Neuronal stem cell (in vitro differentiated cells): ENCODE measurements around the gene ZFAND3.

Experiments
- DNase-seq: peaks from one replicate; pipeline ENCODE4 v3.0.0-alpha.2; 2013; ENCODE audit warnings: low spot score
- H2AFZ ChIP-seq: one replicate; pipeline ENCODE4 v1.6.1; 2013; ENCODE audit warnings: mild to moderate bottlenecking, low read length, inconsistent platforms
- H2AK5ac ChIP-seq: 2 replicates; pipeline ENCODE4 v1.6.1; 2013; ENCODE audit warnings: low read depth, mild to moderate bottlenecking, inconsistent platforms, low read length, moderate library complexity, mixed read lengths
- H2BK120ac ChIP-seq: 2 replicates; pipeline ENCODE4 v1.6.1; 2013; ENCODE audit warnings: low read depth, mild to moderate bottlenecking, inconsistent platforms, low read length, moderate library complexity, mixed read lengths
- H2BK12ac ChIP-seq: one replicate; pipeline ENCODE4 v1.6.1; 2013; ENCODE audit warnings: low read length, inconsistent platforms
- H2BK15ac ChIP-seq: 2 replicates; pipeline ENCODE4 v1.6.1; 2013; ENCODE audit warnings: mild to moderate bottlenecking, low read length, inconsistent platforms, mixed read lengths
- H2BK5ac ChIP-seq: one replicate; pipeline ENCODE4 v1.6.1; 2013; ENCODE audit warnings: inconsistent platforms, mild to moderate bottlenecking, low read length, moderate library complexity
- H3K14ac ChIP-seq: one replicate; pipeline ENCODE4 v1.6.1; 2013; ENCODE audit warnings: low read length, inconsistent platforms
- H3K18ac ChIP-seq: 2 replicates; pipeline ENCODE4 v1.6.1; 2013; ENCODE audit warnings: low read length, inconsistent platforms
- H3K23ac ChIP-seq: 2 replicates; pipeline ENCODE4 v1.6.1; 2013; ENCODE audit warnings: low read depth, mild to moderate bottlenecking, mixed read lengths, low read length, inconsistent platforms; ENCODE audit not compliant: poor library complexity
- H3K27ac ChIP-seq: replicated peaks from 3 replicates; pipeline ENCODE4 v1.5.1; 2013; ENCODE audit warnings: low read length, inconsistent platforms
- H3K27me3 ChIP-seq, 3 experiments: 2 replicates each; pipeline ENCODE4 v1.6.1; 2013; ENCODE audit warnings: low read length in 3 of 3, mild to moderate bottlenecking in 2 of 3, inconsistent platforms in 1 of 3, low read depth in 1 of 3, mixed read lengths in 1 of 3, moderate library complexity in 1 of 3; ENCODE audit not compliant: control insufficient read depth in 3 of 3, insufficient read depth in 3 of 3
- H3K36me3 ChIP-seq, 2 donors: replicated peaks in 1 of 2; 2 replicates each; pipeline ENCODE4 v1.6.1; 2013; ENCODE audit warnings: low read length in 2 of 2; ENCODE audit not compliant: control insufficient read depth in 2 of 2, insufficient read depth in 2 of 2
- H3K4ac ChIP-seq: 2 replicates; pipeline ENCODE4 v1.6.1; 2013; ENCODE audit warnings: inconsistent platforms, mild to moderate bottlenecking, low read length, moderate library complexity
- H3K4me1 ChIP-seq, 2 donors: 1 replicate in 1 of 2; 2 replicates in 1 of 2; pipeline ENCODE4 v1.6.1; 2013; ENCODE audit warnings: low read length in 2 of 2, low read depth in 1 of 2; ENCODE audit not compliant: control insufficient read depth in 2 of 2, insufficient read depth in 1 of 2
- H3K4me2 ChIP-seq: one replicate; pipeline ENCODE4 v1.6.1; 2013; ENCODE audit warnings: mild to moderate bottlenecking, low read length, inconsistent platforms; ENCODE audit not compliant: insufficient read depth, poor library complexity, severe bottlenecking
- H3K4me3 ChIP-seq, 2 donors: 2 replicates each; pipeline ENCODE4 v1.5.1; 2013; ENCODE audit warnings: low read length in 2 of 2, mild to moderate bottlenecking in 2 of 2, inconsistent platforms in 1 of 2, moderate library complexity in 1 of 2
- H3K79me1 ChIP-seq: one replicate; pipeline ENCODE4 v1.6.1; 2013; ENCODE audit warnings: low read depth, mild to moderate bottlenecking, inconsistent platforms, low read length, moderate library complexity
- H3K9ac ChIP-seq: one replicate; pipeline ENCODE4 v1.6.1; 2013; ENCODE audit warnings: mild to moderate bottlenecking, low read depth, low read length, inconsistent platforms; ENCODE audit not compliant: poor library complexity
- H3K9me3 ChIP-seq, 2 donors: replicated peaks in 1 of 2; 2 replicates each; pipeline versions ENCODE3 to v1.6.1; 2013; ENCODE audit warnings: low read length in 2 of 2, mild to moderate bottlenecking in 2 of 2, inconsistent platforms in 1 of 2, low read depth in 1 of 2, mixed read lengths in 1 of 2, moderate library complexity in 1 of 2; ENCODE audit not compliant: control insufficient read depth in 2 of 2, insufficient read depth in 1 of 2
- H4K8ac ChIP-seq: one replicate; pipeline ENCODE4 v1.6.1; 2013; ENCODE audit warnings: low read depth, mild to moderate bottlenecking, inconsistent platforms, low read length, moderate library complexity
- H4K91ac ChIP-seq: one replicate; pipeline ENCODE4 v1.6.1; 2013; ENCODE audit warnings: low read length, low read depth, mild to moderate bottlenecking, inconsistent platforms; ENCODE audit not compliant: poor library complexity
- WGBS, 2 donors: extraction: QIAGEN DNeasy Blood & Tissue Kit; methylation state at CpG; one replicate each; pipeline ENCODE4 v1.1.7; 2013; ENCODE audit warnings: missing lambda C conversion rate in 2 of 2, mixed read lengths in 1 of 2; ENCODE audit not compliant: insufficient read length in 2 of 2, insufficient replicate concordance in 1 of 2; ENCODE audit errors: extremely low coverage in 2 of 2; 5-methylcytosine and 5-hydroxymethylcytosine counted together

The ZFAND3 gene

DNA sequence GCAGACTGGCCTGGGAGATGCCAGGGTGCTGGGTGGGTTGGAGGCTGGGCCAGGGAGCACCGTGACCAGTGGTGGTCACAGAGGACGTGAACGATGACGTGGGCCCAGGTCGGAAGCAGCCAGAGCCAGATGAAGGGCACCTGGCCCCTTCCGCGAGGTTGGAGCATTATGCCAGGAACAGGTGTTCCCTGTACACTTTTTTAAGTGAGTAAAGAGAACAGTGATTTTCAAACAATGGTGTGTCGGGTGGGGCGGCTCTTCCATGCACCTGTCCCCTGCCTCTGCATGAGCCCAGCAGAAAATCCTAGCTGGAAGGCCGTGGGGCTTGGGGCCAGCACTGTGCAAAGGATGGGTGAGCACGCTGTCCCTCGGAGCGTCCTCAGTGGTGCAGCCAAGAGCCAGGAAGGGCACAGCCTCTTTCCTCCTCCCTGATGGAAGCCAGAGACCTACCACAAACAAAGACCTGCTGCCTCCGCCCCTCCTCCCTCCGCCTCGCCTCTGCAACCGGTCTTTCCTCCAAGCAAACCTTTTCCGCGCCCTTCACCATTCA, 350.5 kb downstream of the ZFAND3 start:
- Histone ChIP-seq H2AK5ac (no peak overlapping the region), H3K27me3 (no peaks in the 10 kb centered on the region), H4K8ac (no peak overlapping the region), H2BK12ac (no peak overlapping the region), H3K18ac (peak overlapping the region; percentile 31), H3K4ac (no peak overlapping the region), H3K79me1 (peaks cover 4% of the 10 kb centered on the region), H3K4me3 (no peak overlapping the region), H2BK120ac (no peak overlapping the region), H3K27ac (no peak overlapping the region), H3K14ac (no peak overlapping the region), H2AFZ (no peak overlapping the region), H3K9me3 (no peaks in the 10 kb centered on the region), H2BK5ac (no peak overlapping the region), H3K4me2 (no peak overlapping the region), H3K9ac (no peak overlapping the region), H3K36me3 (no peaks in the 10 kb centered on the region), H3K4me1 (peaks cover 4 to 16% of the 10 kb centered on the region in 2 donors), H2BK15ac (no peak overlapping the region), H4K91ac (no peak overlapping the region), H3K23ac (no peak overlapping the region)
- DNase-seq: no peak
- WGBS, 2 donors: no CpG with 5 or more reads among the region's 19 CpGs

DNA sequence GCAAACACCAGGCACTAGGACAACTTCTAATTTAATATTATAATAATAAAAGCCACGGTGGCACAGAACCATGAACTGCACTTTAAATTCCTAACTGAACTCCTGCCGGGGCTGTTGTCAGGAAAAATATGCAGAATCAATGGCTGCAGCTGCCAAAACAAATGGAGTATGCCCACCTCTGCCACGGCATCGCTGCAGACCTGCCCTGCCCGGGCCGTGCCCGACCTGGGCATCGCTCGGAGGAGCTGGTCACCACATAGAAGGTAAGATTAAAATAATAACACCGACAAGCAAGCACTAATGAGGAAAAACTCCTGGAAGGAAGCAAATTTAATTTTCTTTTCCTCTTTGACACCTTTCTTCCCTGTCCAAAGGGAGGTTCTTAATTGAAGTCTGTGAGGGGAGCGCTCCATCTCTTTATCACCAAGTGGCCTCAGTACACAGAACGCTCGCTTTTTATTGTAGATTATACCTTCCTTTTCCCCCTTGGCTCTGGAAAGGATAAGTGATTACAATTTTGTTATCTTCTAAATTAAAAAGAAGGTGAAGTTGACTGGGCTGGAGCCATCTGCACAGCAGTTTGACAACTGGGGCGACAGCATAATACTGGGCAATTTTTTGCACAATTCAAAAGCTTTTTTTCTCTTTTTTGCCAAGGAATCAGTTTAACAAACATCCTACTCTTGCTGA, 351.3 kb downstream of the ZFAND3 start:
- H3K27ac ChIP-seq: no peak overlapping the region
- no peak overlapping the region for H3K9ac ChIP-seq
- H4K91ac ChIP-seq: no peak overlapping the region
- H3K18ac ChIP-seq: no peak overlapping the region
- H3K9me3 ChIP-seq: no peaks in the 10 kb centered on the region
- no peak overlapping the region for H3K4ac ChIP-seq
- no peaks in the 10 kb centered on the region for H3K36me3 ChIP-seq
- no peak overlapping the region for H3K23ac ChIP-seq
- H3K4me1 ChIP-seq: peaks cover 4 to 14% of the 10 kb centered on the region in 2 donors
- no peaks in the 10 kb centered on the region for H3K27me3 ChIP-seq
- no peak overlapping the region for H3K4me2 ChIP-seq
- H4K8ac ChIP-seq: no peak overlapping the region
- H3K79me1 ChIP-seq: peaks cover 4% of the 10 kb centered on the region
- H2BK15ac ChIP-seq: no peak overlapping the region
- WGBS, 2 donors: no CpG with 5 or more reads among the region's 14 CpGs
- no peak for DNase-seq
- H2AK5ac ChIP-seq: no peak overlapping the region
- H2BK12ac ChIP-seq: no peak overlapping the region
- no peak overlapping the region for H2BK5ac ChIP-seq
- H2BK120ac ChIP-seq: no peak overlapping the region
- H3K14ac ChIP-seq: no peak overlapping the region
- no peak overlapping the region for H3K4me3 ChIP-seq
- no peak overlapping the region for H2AFZ ChIP-seq

DNA sequence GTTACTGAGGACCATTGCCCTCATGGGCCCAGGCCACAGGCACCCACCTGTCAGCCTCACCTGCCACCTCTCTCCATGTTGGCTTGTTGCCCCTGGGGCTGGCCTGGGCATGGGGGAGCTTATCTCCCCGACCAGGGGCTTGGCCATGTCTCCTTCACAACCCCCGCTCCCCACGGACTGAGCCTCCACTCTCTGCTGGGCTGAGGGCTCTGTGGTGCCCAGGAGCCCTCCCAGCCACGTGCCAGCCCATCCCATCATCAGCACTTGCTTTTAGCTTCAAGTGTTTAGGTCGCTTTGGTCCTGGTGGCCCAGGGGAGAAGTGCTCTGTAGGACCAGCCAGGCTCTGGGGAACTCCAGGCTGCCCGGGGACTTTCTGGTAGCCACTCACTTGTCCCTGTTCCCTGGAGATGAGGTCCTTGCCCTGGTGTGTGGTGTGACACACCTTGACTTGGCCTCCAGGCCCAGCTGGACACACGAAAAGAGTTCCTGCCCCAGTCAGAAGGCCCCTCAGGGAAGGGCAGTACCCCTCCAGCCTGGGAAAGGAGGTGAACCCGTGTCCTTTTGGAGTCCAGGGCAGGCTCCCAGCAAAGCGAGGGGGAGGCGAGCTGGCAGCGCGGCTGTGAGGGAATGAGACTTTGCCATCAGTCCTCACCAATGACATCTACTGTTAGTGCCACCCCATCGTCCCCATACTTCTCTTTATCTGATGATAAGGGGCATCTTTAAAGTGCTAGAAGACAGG, 352.6 kb downstream of the ZFAND3 start:
- Histone ChIP-seq H3K23ac (peak overlapping the region; percentile 26), H3K14ac (no peak overlapping the region), H3K9ac (no peak overlapping the region), H2AFZ (no peak overlapping the region), H3K9me3 (no peaks in the 10 kb centered on the region), H3K4me2 (no peak overlapping the region), H3K4ac (no peak overlapping the region), H2BK12ac (no peak overlapping the region), H3K36me3 (no peaks in the 10 kb centered on the region), H4K91ac (no peak overlapping the region), H4K8ac (peak overlapping the region; percentile 24), H3K27ac (no peak overlapping the region), H2BK5ac (no peak overlapping the region), H2AK5ac (peak overlapping the region; percentile 25), H3K27me3 (no peaks in the 10 kb centered on the region), H3K18ac (peak overlapping the region; percentile 44), H2BK120ac (no peak overlapping the region), H2BK15ac (peak overlapping the region; percentile 42), H3K79me1 (peaks cover 4% of the 10 kb centered on the region), H3K4me1 (peaks cover 4 to 19% of the 10 kb centered on the region in 2 donors), H3K4me3 (no peak overlapping the region)
- no peak for DNase-seq
- no CpG with 5 or more reads among the region's 13 CpGs for WGBS, 2 donors

DNA sequence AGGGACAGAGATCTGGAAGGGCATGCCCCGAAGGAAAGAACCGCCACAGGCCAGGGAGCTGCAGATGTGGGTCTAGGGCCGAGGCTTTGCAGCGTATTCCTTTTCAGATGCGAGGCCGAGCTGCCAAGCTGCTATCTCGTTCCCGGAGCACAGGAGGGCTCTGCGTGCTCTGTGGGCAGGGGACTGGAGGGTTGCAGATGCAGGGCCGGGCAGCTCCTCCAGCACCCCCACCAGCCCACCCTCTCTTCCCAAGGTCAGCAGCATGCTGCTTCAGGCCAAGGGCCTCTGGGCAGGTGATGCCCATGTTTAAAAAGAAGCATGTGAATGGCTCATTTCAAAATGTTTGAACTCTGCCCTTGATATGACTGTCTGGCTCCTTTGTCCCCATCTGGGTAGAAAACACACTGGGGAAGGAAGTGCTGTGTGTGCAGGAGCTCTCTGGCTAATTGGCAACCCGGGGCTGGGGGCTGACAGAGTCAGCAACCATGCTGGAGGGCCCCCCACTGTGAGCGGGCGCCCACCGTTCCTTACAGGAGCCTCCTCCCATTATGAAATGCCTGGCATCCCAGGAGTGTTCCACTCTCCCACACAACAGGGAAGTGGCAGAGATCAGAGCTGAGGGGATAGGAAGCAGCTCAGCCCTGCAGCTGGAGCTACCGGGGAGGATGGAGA, 353.3 kb downstream of the ZFAND3 start:
- no CpG with 5 or more reads among the region's 15 CpGs for WGBS, 2 donors

More for the DNA sequence above, 353.3 kb downstream of the ZFAND3 start:
- H2BK12ac ChIP-seq: no peak overlapping the region
- peak overlapping the region; percentile 42 for H2BK15ac ChIP-seq
- H3K18ac ChIP-seq: peak overlapping the region; percentile 13
- no peak overlapping the region for H2AK5ac ChIP-seq
- H3K23ac ChIP-seq: no peak overlapping the region
- H3K27me3 ChIP-seq: no peaks in the 10 kb centered on the region
- peak overlapping the region; percentile 61 for H2BK120ac ChIP-seq
- H2AFZ ChIP-seq: no peak overlapping the region
- no peaks in the 10 kb centered on the region for H3K79me1 ChIP-seq
- no peak overlapping the region for H3K14ac ChIP-seq
- H3K9ac ChIP-seq: no peak overlapping the region
- no peak overlapping the region for H3K4ac ChIP-seq
- H3K4me3 ChIP-seq: no peak overlapping the region
- H3K36me3 ChIP-seq: no peaks in the 10 kb centered on the region
- no peak overlapping the region for H4K8ac ChIP-seq
- H3K4me2 ChIP-seq: no peak overlapping the region
- peaks cover 4 to 25% of the 10 kb centered on the region in 2 donors for H3K4me1 ChIP-seq
- no peak for DNase-seq
- no peak overlapping the region for H4K91ac ChIP-seq
- no peak overlapping the region for H3K27ac ChIP-seq
- H3K9me3 ChIP-seq: no peaks in the 10 kb centered on the region
- no peak overlapping the region for H2BK5ac ChIP-seq
